HG02610 (cell line): Measurements from ENCODE around the gene GMDS.
"Not testable (repeated sequence)": the region's sequence is repeated elsewhere in the genome, so short reads cannot be mapped to it uniquely, and the experiment has no call there.

Experiments
- ATAC-seq: cut with Tn5 transposase; IDR thresholded peaks from one replicate; pipeline ENCODE4 v1.9.1; 2021; ENCODE audit warnings: mild to moderate bottlenecking, moderate library complexity; ENCODE audit not compliant: unreplicated experiment

The GMDS gene

GRCh38 chr6:1704711-1705110 is 540.7 kb downstream of the GMDS start:
- ATAC-seq = no peak

DNA sequence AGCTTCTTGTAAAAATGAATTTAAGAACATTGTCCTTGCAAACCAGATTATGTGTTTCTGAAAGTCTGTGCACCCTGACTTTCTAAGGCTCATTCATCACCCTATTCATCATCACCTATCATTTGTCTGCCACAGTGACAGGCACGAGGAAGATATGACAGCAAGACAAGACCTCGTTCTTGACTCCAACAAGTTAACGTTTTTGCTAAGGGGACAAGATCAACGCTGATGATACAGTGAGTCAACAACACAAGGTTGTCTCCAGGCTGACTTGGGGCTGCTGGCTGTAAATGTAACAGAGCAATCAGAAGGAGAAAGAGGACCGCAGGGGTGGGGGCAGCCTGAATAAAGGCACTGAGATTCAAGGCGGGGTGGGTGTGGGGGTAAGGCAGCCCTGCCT is 541.5 kb downstream of the GMDS start:
- no peak for ATAC-seq

- no peak for ATAC-seq
These were observed 542.1 kb downstream of the GMDS start for GRCh38 chr6:1703091-1703855.

DNA sequence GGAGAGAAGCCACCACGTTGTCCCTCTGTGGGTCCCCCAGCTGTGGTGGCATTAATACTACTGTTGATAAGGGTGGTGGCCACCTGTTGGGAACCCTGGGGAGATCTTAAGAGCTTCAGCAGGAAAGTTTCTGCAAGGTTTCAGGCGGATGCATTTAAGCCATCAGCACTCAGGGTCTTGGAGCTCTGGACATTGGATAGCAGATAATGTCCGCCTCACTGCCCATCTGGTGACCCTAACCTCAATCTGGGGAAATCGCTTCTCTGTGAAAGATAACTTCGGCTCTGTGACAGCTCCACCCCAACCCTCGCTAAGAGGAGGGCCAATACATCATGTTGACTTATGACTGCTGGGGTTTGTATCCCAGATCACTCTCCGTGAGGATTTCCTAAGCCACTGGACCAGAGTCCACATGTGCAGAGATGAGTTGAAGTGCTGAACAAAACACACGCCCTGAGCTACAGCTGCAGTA is 542.8 kb downstream of the GMDS start:
- no peak for ATAC-seq

DNA sequence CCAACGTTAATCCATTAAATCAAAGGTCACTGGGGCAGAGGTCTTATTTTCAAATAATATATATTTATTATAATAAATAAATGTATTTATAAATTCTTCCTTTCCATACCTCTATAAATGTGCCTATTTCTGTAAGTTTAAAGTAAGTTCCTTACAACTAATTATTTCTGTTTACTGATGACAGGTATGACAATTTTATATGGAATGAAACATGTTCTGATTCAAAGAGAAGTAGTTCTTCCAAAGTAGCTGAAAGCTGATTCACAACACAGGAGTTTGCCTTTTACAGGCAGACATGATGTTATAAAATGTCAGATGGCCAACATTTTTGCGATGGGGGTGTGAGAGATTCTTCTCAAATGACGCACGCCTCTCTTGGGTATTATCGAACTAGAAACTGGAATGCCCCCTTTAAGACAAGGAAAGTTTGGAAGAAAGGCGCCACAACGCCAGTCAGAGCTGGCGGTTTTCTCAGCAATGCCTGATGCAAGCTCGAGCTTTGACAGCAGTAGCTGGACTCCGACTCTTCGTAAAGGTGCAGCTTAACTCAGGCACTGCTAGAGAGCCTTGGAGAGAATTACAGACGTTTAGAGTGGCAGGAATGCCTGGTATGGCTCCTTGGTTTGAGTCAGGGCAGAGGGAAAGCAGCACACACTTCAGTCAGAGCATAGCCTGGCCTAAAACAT is 543.6 kb downstream of the GMDS start:
- ATAC-seq = no peak

GRCh38 chr6:1700278-1700967 is 545.0 kb downstream of the GMDS start:
- no peak for ATAC-seq

GRCh38 chr6:1698527-1698926 is 546.9 kb downstream of the GMDS start:
- no peak for ATAC-seq

DNA sequence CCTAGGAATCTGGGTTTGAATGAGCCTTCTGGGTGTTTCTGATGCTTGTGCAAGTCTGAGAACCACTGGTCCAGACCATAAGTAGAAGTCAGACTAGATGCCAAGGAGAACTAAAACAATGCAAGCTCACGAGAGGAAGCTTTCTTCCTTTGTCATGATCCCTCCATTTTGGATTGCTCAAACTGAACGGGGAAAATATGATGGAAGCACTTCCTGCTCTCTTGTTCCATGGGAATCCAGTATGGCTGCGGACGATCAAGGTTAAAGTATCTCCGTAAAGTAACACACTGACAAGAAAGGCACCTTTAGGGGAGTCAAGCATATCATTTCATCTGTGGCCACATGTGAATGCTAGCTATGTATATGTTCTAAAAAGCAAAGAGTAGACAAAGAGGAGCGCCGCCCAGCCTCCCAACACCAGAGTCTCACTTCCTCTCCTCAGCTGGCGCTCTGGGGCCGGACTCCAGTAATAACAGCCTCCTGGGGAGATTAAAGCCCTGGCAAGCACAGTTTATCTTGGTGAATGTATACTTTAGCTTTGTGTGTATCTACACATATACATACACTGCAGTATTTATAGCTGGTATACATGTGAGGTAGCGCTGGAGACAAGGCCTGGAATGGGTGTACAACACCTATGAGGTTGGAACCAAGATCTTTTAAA is 547.6 kb downstream of the GMDS start:
- no peak for ATAC-seq

DNA sequence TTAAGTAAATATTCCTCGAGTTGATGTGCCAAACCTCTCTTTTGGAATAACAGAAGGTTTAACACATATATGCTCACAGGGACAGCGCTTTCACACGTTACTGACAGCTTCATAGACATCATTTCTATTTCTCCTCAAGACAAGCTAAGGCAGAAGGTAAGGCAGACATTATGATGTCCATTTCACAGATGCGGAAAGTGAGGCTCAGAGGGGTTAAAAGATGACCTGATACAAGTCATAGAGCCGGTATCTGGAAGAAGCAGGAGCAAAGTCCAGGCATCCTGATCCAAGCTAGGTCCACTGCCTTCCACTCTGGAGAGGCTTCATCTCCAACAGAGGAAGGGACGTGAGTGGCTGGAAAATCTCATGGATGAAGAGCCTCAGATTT is 548.9 kb downstream of the GMDS start:
- no peak for ATAC-seq

GRCh38 chr6:1695546-1696462 is 549.6 kb downstream of the GMDS start:
- no peak for ATAC-seq

GRCh38 chr6:1691828-1692227 is 553.6 kb downstream of the GMDS start:
- ATAC-seq = not testable (repeated sequence)

- ATAC-seq = not testable (repeated sequence)
These were observed 554.7 kb downstream of the GMDS start for GRCh38 chr6:1690656-1691055.

GRCh38 chr6:1689141-1689540 is 556.3 kb downstream of the GMDS start:
- ATAC-seq = no peak

GRCh38 chr6:1688396-1688795 is 557.0 kb downstream of the GMDS start:
- no peak for ATAC-seq

- no peak for ATAC-seq
These were observed 558.0 kb downstream of the GMDS start for GRCh38 chr6:1687402-1687801.

DNA sequence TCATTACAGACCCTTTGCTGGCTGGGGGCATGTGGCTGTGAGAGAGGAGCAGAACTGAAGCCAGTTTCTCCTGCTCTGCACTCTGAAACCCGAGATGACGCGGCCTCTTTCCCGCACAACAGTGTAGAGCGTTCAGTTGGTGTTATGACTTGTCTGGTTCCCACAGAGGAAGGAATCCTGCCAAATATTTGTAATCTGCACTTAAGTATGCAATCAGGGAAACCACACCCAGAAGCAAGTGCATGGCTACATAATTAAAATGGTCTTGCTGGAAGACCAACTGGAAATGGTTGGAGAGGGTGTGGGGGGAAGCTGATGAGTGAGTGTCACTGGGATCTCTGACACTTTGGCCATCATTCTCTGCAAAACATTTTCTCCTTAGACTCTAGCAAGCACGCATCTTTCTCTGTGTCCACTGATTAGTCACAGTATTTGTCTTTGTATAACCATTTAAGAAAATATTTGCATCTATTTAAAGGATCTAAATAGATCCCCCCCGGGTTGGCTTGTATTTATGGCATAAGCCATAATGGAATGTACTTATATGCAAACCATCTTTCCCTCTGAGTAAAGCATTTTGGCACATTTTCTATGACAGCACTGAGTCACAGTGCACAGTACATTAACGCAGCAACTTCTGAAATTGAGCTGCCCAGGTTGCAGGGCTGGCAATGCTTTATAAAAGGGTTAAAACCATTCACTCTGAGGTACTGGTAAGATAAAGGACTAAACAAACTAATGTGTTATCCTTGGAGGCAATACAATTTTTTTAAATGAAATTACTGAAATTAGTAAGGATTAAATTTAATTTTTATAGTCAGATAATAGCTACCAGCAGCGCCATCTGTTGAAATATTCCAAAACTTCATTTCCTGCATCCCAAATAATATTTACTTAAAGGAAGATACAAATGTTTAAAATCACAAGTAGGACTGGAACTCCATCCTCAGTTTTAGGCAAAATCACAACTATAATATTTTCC is 559.0 kb downstream of the GMDS start:
- ATAC-seq = no peak

DNA sequence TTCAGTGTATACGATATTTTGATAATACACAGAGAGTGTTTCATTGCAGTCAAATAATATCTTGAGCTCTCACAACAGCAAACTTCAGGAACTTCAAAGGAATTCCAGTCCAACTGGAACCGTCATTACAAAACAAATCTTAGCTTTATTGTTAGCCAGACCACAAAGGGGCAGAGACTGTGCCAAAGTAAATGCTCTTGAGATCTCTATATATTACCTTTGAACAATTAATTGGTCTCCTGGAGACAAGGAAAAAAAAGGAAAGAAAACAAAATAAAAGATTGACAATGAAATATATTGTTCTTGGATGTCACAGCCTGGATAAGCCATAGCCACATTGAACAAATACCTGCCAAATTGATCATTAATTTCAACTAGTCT is 565.7 kb downstream of the GMDS start:
- no peak for ATAC-seq

DNA sequence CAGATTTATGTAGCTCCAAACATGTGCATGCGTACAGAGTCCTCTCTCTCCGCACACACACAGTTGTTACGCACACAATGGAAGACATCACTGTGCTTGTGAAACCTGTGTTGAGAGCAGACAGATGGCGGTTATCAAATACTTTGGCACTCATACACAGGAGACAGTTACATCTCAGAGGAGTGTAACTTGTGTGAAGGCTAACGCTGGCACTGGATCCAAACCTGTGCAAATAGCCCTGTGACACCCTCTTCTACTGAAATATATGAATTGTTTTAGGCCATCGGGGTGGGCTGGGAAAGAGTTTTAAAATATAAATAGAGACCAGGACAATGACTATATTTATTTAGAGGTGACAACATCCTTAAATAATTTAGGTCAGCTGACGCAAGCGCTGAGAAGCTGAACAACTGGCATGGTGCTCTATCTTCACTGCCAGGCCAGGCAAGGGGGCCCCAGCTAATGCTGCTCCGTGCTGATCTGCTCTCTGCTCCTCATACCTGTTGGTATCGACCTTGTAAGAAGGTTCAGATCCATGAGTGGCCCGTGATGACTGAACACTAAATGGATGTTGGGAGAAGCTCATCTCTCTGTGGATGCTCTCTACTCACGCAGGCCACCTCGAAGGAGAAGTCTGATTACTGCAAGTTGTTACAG is 566.2 kb downstream of the GMDS start:
- ATAC-seq = no peak

- ATAC-seq = no peak
These were observed 567.2 kb downstream of the GMDS start for GRCh38 chr6:1678201-1678600.
